ENCODE results near the gene MIDN. TPM values are rescaled to one million over a fixed set of nuclear protein-coding genes. Genes with fewer than 3 reads are reported as not detected.

MIDN gene
- polyA plus RNA-seq, 2 of the 4 experiments (the other 2 are of a cell fraction) = 9.1 to 31.4 TPM

DNA sequence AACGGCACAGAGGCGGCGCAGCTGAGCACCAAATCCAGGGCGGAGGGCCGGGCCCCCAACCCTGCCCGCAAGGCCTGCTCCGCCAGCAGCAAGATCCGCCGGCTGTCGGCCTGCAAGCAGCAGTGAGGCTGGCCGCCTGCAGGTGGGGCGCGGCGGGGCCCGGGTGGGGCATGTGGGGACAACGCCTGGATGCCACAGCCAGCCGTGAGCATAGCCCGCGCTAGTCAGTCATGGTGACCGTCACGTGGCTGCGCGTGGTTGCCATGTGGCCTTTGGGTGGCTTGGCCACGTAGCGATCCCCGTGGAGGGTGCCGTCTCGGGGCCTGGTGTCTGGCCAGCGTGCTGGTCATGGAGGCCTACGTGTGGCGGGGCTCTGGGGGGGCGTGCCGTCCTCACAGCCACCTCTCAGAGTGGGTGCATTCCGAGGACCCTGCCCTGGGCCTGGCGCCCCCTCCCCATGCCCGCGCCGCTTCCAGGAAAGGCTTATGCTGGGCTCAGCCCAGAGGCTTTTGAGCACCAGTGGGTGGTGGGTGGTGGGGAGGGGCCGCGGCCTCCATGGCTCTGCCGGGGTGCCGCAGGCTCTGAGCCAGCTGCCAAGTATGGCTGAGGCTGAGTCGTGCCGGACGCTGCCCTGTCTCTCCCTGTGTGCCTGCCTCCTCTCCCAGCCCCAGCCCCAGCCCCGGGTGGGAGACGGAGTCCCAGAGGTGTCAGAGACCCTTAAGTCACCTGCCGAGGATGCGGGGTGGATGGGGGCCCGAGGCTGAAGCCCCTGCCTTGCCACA lies 21.7 kb upstream of the MIDN start:
- no peak for ATAC-seq
- no peak overlapping the region for H3K27ac ChIP-seq
- no peak overlapping the region for H3K4me2 ChIP-seq
- no peak overlapping the region for H3K4me3 ChIP-seq
- DNase-seq (ENCODE audit: low read depth in 1 of 2, low spot score in 1 of 2) = no peak
- no peak for FAIRE-seq
- no peaks in the 10 kb centered on the region for H3K9me3 ChIP-seq
- POLR2A ChIA-PET = no interaction called here
- H3K4me1 ChIP-seq = peaks cover 10% of the 10 kb centered on the region; the same call in 1 of the 3 replicates
- WGBS (ENCODE audit: missing lambda C conversion rate) = 95% methylated on average over 7 of the region's 50 CpGs
- TF ChIP-seq TP53 (CRISPR knock-in tag; IDR thresholded peaks at IDR 0.05) (no peak), RFX5 (IDR thresholded peaks at IDR 0.05) (no peak), ESRRA (IDR thresholded peaks at IDR 0.05; ENCODE audit: borderline replicate concordance, low read length) (no peak), NFE2L2 (conservative IDR thresholded peaks at IDR 0.05; ENCODE audit: low read length) (no peak), TFCP2L1 (CRISPR knock-in tag; IDR thresholded peaks at IDR 0.05) (no peak), RAD21 (conservative IDR thresholded peaks at IDR 0.05 in 1 of 2, IDR thresholded peaks at IDR 0.05 in 1 of 2) (no peak), HOXB13 (CRISPR knock-in tag; IDR thresholded peaks at IDR 0.05; ENCODE audit: low read depth) (no peak), JUNB (IDR thresholded peaks at IDR 0.05) (no peak), E2F6 (IDR thresholded peaks at IDR 0.05; ENCODE audit: borderline replicate concordance, low read depth) (no peak), ATOH8 (CRISPR knock-in tag; IDR thresholded peaks at IDR 0.05; ENCODE audit: low read depth) (no peak), FOXS1 (CRISPR knock-in tag; IDR thresholded peaks at IDR 0.05) (no peak), HOXA7 (CRISPR knock-in tag; IDR thresholded peaks at IDR 0.05) (no peak), PBX3 (IDR thresholded peaks at IDR 0.05) (no peak), ZC3H11A (IDR thresholded peaks at IDR 0.05) (no peak)
- TF ChIP-seq, protein P1, sequence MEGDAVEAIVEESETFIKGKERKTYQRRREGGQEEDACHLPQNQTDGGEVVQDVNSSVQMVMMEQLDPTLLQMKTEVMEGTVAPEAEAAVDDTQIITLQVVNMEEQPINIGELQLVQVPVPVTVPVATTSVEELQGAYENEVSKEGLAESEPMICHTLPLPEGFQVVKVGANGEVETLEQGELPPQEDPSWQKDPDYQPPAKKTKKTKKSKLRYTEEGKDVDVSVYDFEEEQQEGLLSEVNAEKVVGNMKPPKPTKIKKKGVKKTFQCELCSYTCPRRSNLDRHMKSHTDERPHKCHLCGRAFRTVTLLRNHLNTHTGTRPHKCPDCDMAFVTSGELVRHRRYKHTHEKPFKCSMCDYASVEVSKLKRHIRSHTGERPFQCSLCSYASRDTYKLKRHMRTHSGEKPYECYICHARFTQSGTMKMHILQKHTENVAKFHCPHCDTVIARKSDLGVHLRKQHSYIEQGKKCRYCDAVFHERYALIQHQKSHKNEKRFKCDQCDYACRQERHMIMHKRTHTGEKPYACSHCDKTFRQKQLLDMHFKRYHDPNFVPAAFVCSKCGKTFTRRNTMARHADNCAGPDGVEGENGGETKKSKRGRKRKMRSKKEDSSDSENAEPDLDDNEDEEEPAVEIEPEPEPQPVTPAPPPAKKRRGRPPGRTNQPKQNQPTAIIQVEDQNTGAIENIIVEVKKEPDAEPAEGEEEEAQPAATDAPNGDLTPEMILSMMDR (IDR thresholded peaks at IDR 0.05) = no peak
- TF ChIP-seq, protein P2, sequence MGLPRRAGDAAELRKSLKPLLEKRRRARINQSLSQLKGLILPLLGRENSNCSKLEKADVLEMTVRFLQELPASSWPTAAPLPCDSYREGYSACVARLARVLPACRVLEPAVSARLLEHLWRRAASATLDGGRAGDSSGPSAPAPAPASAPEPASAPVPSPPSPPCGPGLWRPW (IDR thresholded peaks at IDR 0.05) = no peak
- CTCF ChIA-PET = interaction anchor here (0.6 to 2.2 kb wide), 5 partner anchors 12 to 157 kb away, joined by 3 to 13 read pairs (median 5); no protein-coding TSS in a partner anchor

GRCh38 chr19:1227304-1228054 lies 20.9 kb upstream of the MIDN start:
- H3K4me1 ChIP-seq = peaks cover 18% of the 10 kb centered on the region; the same call in 2 of the 3 replicates
- H3K9me3 ChIP-seq = no peaks in the 10 kb centered on the region
- TF ChIP-seq FOSL2 (IDR thresholded peaks at IDR 0.05) = no peak
- TF ChIP-seq FOSL2 (CRISPR knock-in tag; IDR thresholded peaks at IDR 0.05) = no peak
- no peak for TF ChIP-seq RAD21 (conservative IDR thresholded peaks at IDR 0.05 in 1 of 2, IDR thresholded peaks at IDR 0.05 in 1 of 2)
- no peak for TF ChIP-seq BHLHE40 (IDR thresholded peaks at IDR 0.05; ENCODE audit: low read depth, low read length)
- TF ChIP-seq EP300 (IDR thresholded peaks at IDR 0.05) = no peak
- no peak for TF ChIP-seq ZNF302 (CRISPR knock-in tag; IDR thresholded peaks at IDR 0.05)
- TF ChIP-seq NPAS2 (CRISPR knock-in tag; IDR thresholded peaks at IDR 0.05; ENCODE audit: borderline replicate concordance) = no peak
- TF ChIP-seq HMGXB4 (CRISPR knock-in tag; IDR thresholded peaks at IDR 0.05; ENCODE audit: borderline replicate concordance) = no peak
- no peak overlapping the region for H3K4me2 ChIP-seq
- no peak overlapping the region for H3K27ac ChIP-seq
- WGBS (ENCODE audit: missing lambda C conversion rate) = 90% methylated on average over 31 of the region's 56 CpGs
- DNase-seq (ENCODE audit: low read depth in 1 of 2, low spot score in 1 of 2) = no peak
- ChIA-PET POLR2A (interaction anchor here (0.6 kb wide), 1 partner anchor 18 kb away, joined by 4 read pairs; no protein-coding TSS in a partner anchor), CTCF (interaction anchor here (0.6 to 1.2 kb wide), 2 partner anchors 12 to 158 kb away, joined by 3 read pairs; no protein-coding TSS in a partner anchor)
- no peak for FAIRE-seq
- H3K4me3 ChIP-seq = no peak overlapping the region
- ATAC-seq = no peak

All from A549 (cell line).